Central memory CD8-positive, alpha-beta T cell (primary cell): ENCODE data around the gene ANKS6.

Experiments
- ATAC-seq: fragments of 150-1000 bp; cut with Tn5 transposase; replicated peaks from 2 replicates; pipeline ENCODE4 v1.10.0; 2022; ENCODE audit warnings: mild to moderate bottlenecking, moderate FRiP score, moderate number of reproducible peaks; ENCODE audit not compliant: poor library complexity, severe bottlenecking; ENCODE audit errors: extremely low read depth
- DNase-seq, 2 donors: peaks; one replicate each; pipeline ENCODE4 v3.0.0; 2021; ENCODE audit warnings: low spot score in 2 of 2
- H3K27ac Mint-ChIP-seq: one replicate; pipeline ENCODE4 v1.8.0; 2022; ENCODE audit warnings: low read depth, mild to moderate bottlenecking, moderate library complexity, mixed read lengths
- H3K27me3 Mint-ChIP-seq: one replicate; pipeline ENCODE4 v1.8.0; 2022; ENCODE audit warnings: mixed read lengths
- H3K36me3 Mint-ChIP-seq: one replicate; pipeline ENCODE4 v1.8.0; 2022; ENCODE audit warnings: mild to moderate bottlenecking, moderate library complexity, mixed read lengths; ENCODE audit not compliant: insufficient read depth
- H3K4me1 Mint-ChIP-seq: one replicate; pipeline ENCODE4 v1.8.0; 2022; ENCODE audit warnings: mixed read lengths
- H3K4me3 Mint-ChIP-seq: one replicate; pipeline ENCODE4 v1.8.0; 2022; ENCODE audit warnings: mild to moderate bottlenecking, moderate library complexity, mixed read lengths
- H3K9me3 Mint-ChIP-seq: one replicate; pipeline ENCODE4 v1.8.0; 2022; ENCODE audit warnings: mixed read lengths

The ANKS6 gene

DNA sequence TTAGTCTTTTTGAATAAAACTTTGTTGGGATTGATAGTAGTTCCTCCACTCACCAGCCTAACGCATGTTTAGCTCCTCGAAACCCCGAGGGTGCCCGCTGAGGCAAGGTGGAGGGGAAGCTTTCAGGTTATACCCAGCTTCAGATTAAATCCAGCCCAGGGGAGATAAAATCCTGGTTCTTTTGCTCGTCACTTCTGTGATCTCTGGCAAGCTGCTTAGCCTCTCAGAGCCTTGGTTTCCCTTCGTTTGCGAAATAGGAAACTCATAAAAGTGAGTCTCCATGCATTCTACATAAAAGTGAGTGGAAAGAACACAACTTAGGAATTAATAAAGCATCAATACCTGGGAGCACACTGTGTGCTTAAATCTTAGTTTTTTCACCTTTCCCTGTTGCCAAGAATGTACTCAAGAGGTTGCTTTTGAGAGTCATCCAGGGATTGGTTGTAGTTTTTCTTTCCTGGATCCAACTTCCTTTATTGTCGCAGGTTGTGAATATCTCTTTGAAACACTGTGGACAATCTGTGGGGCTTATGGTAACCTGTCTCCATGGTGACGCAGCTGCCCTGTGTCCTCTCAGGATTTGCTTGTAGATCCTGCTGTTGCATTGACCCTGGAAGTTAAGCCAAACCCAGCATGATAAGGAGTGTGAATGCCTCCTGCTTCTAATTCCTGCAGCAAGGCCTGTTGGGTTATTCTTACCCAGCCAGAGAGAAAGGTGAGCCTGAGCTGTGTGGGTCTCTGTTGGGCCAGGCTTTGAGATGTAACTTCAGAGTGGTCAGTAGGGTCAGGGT is 13.2 kb upstream of the ANKS6 start:
- Mint-ChIP-seq H3K4me3 (peak overlapping the region; percentile 86), H3K27me3 (peaks cover 7% of the 10 kb centered on the region), H3K9me3 (no peaks in the 10 kb centered on the region), H3K36me3 (peaks cover 5% of the 10 kb centered on the region), H3K4me1 (peaks cover 23% of the 10 kb centered on the region), H3K27ac (no peak overlapping the region)
- ATAC-seq (no peak), DNase-seq (no peak)

DNA sequence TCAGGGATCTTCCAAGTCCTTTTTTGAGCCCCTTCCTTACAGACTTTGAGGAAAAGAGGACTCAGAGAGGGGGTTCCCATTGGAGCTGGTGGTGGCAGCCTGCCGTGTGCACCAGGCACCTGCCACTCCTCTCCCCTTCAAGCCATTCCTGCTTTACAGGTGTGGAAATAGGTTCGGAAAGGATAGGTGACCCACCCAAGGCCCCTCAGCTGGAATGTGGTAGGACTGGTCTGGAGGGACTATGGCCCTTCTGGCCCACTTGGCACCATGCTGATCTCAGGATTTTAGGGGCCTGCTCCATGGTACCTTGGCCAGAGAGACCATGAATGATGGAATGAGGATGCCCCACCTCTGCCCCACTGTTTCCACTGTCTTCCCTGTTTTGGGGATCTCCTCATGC is 12.5 kb upstream of the ANKS6 start:
- DNase-seq = no peak
- Mint-ChIP-seq H3K9me3 (no peaks in the 10 kb centered on the region), H3K4me3 (peak overlapping the region; percentile 86), H3K27me3 (peaks cover 12% of the 10 kb centered on the region), H3K27ac (no peak overlapping the region), H3K36me3 (peaks cover 5% of the 10 kb centered on the region), H3K4me1 (peaks cover 23% of the 10 kb centered on the region)
- ATAC-seq = no peak

DNA sequence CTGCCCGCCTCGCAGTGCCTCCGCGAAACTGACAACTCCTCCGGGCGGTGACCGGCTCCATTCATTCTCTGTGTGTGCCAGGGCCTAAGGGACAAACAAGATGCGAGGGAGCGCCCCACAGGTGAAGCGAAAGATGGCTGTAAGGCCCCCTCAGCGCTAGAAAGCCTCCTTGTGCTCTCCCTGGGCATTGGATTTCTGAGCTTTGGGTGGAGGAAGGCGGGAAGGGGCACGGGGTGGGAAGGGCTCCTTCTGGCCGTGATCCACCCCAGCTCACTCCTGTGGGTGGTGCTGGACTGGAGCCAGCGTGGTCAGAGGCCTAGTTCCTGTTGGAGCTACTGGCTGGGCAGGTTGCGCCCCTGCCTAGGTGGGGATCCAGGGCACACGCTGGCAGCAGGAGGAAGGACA is 12.1 kb upstream of the ANKS6 start:
- Mint-ChIP-seq H3K27ac (no peak overlapping the region), H3K36me3 (peaks cover 5% of the 10 kb centered on the region), H3K9me3 (no peaks in the 10 kb centered on the region), H3K4me1 (peaks cover 23% of the 10 kb centered on the region), H3K4me3 (peak overlapping the region; percentile 86), H3K27me3 (peaks cover 16% of the 10 kb centered on the region)
- DNase-seq = no peak
- ATAC-seq = no peak

DNA sequence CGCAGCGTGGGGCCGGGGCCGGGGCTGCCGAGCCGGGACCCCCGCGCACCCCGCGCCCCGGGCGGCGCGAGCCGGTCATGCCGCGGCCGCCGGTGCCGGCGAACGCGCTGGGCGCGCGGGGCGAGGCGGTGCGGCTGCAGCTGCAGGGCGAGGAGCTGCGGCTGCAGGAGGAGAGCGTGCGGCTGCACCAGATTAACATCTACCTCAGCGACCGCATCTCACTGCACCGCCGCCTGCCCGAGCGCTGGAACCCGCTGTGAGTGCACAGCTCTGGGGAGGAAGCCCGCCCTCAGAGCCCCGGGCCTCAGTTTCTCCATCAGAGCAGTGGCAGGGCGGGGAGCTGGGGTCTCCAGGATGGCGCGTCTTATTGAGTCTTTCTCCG is 11.4 kb upstream of the ANKS6 start:
- no peak overlapping the region for H3K27ac Mint-ChIP-seq
- no peak for DNase-seq

DNA sequence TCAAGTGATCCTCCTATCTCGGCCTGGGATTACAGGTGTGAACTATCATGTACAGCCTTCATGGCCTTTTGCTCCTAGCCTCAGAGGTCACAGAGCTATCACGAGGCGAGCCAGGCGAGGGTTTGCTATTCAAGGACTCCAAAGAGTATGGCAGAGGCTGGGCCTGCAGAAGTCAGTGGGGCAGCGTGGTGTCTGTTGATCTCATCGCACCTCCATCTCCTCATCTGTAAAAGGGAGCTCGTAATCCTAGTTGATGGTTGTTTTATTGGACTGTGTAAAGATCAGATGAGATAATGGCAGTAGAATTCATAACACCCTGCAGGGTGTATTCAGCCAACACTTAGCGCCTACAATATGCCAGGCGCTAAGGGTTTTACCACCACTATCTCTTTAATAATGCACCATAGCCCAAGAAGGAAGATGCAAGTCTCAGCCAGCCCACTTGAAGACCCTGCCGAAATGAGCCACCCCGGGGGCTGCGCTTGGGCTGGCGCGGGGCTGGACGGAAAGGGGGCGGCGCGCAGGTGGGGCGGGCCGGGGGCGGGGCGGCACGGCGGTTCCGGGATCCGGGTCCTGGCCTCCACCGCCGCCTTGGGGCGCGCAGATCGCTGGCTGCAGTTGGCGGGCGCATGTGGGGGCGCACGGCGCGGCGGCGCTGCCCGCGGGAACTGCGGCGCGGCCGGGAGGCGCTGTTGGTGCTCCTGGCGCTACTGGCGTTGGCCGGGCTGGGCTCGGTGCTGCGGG is 10.9 kb upstream of the ANKS6 start, which contains the start of gene GALNT12:
GALNT12 (plus strand) TSS at position 601 of the 744 bp plus-strand sequence; CDS start at position 630, 29 bp downstream.
- ATAC-seq (peak; percentile 76), DNase-seq (peak in 1 of 2 donors; percentile 22)
- peak within 1 kb of the TSS; percentile 86 for H3K4me3 Mint-ChIP-seq
- peaks cover 28% of the 10 kb centered on the region for H3K27me3 Mint-ChIP-seq
- H3K4me1 Mint-ChIP-seq = peaks cover 23% of the 10 kb centered on the region
- no peaks in the 10 kb centered on the region for H3K9me3 Mint-ChIP-seq
- H3K27ac Mint-ChIP-seq = no peak within 1 kb of the TSS
- peaks cover 2% of the 10 kb centered on the region for H3K36me3 Mint-ChIP-seq

More for the DNA sequence above, 11.4 kb upstream of the ANKS6 start:
- peaks cover 22% of the 10 kb centered on the region for H3K27me3 Mint-ChIP-seq
- peaks cover 23% of the 10 kb centered on the region for H3K4me1 Mint-ChIP-seq
- H3K9me3 Mint-ChIP-seq = no peaks in the 10 kb centered on the region
- H3K36me3 Mint-ChIP-seq = peaks cover 2% of the 10 kb centered on the region
- peak overlapping the region; percentile 86 for H3K4me3 Mint-ChIP-seq
- peak; percentile 34 for ATAC-seq

DNA sequence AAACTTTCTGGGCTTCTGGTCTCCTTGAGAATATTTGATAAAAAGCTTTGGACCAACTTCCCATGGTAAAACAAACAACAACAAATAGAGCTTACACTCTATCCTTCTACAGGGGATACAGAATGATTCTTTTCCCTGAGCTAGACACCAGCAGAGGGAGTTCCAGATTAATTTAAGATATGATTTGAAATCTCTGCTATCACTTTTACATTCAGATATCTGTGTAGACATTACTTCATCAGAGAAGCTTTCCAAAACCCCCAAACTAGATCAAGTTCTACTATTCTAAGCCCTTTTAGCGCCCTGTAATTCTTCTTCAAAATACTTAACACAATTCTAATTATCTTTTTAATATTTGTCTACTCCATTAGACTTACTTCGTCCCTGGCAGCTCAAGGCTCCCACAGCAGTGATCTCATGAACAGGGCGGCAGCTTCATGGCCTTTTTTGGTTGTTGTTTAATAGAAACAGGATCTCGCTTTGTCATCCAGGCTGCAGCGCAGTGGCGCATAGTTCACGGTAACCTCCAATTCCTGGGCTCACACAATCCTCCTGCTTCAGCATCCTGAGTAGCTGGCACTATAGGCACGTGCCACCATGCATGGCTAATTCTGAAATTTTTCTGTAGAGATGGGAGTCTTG is 10.2 kb upstream of the ANKS6 start:
- Mint-ChIP-seq H3K27ac (no peak overlapping the region), H3K4me1 (peaks cover 23% of the 10 kb centered on the region), H3K27me3 (peaks cover 35% of the 10 kb centered on the region), H3K9me3 (no peaks in the 10 kb centered on the region), H3K4me3 (peak overlapping the region; percentile 86), H3K36me3 (peaks cover 2% of the 10 kb centered on the region)
- no peak for ATAC-seq
- DNase-seq = no peak

DNA sequence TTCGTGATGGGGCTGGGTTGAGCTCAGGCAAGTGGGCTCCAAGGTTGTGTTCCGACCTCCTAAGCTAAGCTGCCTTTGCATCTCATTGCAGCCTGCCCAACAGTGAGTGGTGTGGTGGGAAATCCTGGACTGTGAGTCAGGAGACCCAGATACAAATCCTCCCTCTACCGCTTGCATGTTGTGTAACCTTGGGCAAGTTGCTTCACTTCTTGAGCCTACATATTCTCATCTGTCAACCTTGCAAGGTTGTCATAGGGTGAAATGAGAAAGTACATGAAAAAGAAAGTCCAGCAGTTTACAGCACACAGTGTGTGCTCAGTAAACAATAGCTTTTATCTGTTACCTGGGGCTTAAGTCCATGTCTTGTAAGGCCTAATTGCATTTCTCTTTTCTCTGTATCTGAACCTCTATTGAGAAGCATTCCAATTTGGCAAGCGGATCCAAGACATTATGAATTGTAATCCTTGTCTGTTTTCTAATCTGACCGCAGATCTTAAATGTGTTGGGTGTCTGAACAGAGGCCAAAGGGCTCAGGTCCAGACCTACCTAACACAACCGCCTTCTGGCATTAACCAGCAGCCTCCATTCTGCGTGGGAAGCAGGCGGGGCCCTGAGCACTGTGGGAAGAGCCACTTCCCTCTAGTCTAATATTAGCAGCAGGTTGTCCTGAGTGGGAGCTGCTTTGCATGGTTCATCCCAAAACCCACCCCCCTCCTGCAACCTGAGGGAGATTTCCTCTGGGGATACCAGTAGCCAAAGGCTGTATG is 9.3 kb upstream of the ANKS6 start:
- ATAC-seq = no peak
- Mint-ChIP-seq H3K4me3 (no peak overlapping the region), H3K4me1 (peaks cover 23% of the 10 kb centered on the region), H3K9me3 (no peaks in the 10 kb centered on the region), H3K27me3 (peaks cover 36% of the 10 kb centered on the region), H3K36me3 (peaks cover 2% of the 10 kb centered on the region), H3K27ac (no peak overlapping the region)
- DNase-seq = no peak

DNA sequence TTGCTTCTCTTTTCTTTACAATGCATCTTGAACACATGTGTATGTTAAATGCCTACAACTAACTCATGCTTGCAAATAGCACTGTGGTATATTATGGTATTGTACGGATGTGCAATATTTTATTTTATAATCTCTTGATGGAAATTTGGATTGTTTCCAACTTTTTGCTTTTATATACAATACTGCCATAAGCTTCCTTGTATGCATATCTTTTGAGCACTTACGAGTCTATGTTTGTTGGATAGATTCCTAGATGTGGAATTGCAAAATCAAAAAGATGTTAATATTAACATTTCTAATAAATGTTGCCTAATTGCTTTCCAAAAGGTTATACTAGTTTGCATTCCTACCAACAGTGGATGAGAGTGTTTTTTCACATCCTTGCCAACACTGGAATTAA is 7.7 kb upstream of the ANKS6 start:
- H3K27me3 Mint-ChIP-seq = peaks cover 36% of the 10 kb centered on the region
- no peak for DNase-seq

DNA sequence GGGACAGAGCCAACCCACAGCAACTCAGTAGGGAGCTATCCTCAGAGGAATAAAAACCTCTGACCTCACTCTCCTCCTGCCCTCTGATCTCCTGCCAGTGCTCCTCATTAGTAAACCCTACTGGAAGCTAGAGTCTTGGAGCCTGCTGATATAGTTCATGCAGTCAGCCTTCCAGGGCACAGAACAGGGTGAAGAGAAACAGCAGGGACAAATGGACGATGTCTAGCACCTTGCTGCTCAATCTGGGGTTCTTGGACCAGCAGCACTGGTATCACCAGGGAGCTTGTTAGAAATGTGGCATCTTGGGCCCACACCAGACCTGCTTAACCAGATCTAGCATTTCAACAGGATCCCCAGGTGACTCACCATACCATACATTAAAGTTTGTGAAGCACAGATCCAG is 5.6 kb upstream of the ANKS6 start:
- no peak for ATAC-seq
- DNase-seq = no peak
- peaks cover 2% of the 10 kb centered on the region for H3K36me3 Mint-ChIP-seq
- H3K4me1 Mint-ChIP-seq = peaks cover 8% of the 10 kb centered on the region
- no peak overlapping the region for H3K27ac Mint-ChIP-seq
- H3K27me3 Mint-ChIP-seq = peaks cover 36% of the 10 kb centered on the region
- no peak overlapping the region for H3K4me3 Mint-ChIP-seq
- no peaks in the 10 kb centered on the region for H3K9me3 Mint-ChIP-seq

More for the DNA sequence above, 7.7 kb upstream of the ANKS6 start:
- peaks cover 2% of the 10 kb centered on the region for H3K36me3 Mint-ChIP-seq
- no peak overlapping the region for H3K27ac Mint-ChIP-seq
- no peak for ATAC-seq
- no peak overlapping the region for H3K4me3 Mint-ChIP-seq
- H3K9me3 Mint-ChIP-seq = no peaks in the 10 kb centered on the region
- H3K4me1 Mint-ChIP-seq = peaks cover 20% of the 10 kb centered on the region

DNA sequence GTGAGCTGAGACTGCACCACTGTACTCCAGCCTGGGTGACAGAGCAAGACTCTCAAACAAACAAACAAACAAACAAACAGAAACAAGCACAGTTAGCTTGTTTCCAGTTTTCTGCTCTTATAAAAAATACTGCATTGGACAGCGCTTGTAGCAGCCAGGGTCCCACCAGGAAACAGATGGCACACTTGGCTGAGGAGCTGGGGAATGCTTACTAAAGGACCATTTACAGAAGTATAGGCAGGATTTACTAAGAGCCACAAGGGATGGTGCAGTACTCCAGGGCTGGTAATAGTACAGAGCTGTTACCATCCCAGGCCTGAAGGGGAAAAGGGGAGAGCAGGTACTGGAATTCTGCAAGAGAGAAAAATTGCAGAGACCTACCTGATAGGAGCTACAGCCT is 5.2 kb upstream of the ANKS6 start:
- H3K4me3 Mint-ChIP-seq = no peak overlapping the region
- H3K9me3 Mint-ChIP-seq = no peaks in the 10 kb centered on the region
- DNase-seq (no peak), ATAC-seq (no peak)
- H3K36me3 Mint-ChIP-seq = peaks cover 6% of the 10 kb centered on the region
- H3K4me1 Mint-ChIP-seq = peaks cover 9% of the 10 kb centered on the region
- no peak overlapping the region for H3K27ac Mint-ChIP-seq
- peaks cover 36% of the 10 kb centered on the region for H3K27me3 Mint-ChIP-seq

DNA sequence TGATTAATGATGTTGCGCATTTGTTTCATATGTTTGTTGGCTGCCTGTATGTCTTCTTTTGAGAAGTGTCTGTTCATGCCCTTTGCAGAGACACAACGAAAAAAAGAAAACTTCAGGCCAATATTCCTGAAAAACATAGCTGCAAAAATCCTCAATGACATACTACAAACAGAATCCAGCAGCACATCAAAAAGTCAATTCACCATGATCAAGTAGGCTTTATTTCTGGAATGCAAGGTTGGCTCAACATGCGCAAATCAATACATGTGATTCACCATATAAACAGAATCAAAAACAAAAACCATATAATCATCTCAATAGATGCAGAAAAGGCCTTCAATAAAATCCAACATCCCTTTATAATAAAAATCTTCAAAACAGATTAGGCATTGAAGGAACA is 1.9 kb upstream of the ANKS6 start:
- H3K27ac Mint-ChIP-seq = no peak overlapping the region
- ATAC-seq (no peak), DNase-seq (no peak)
- H3K27me3 Mint-ChIP-seq = peaks cover 18% of the 10 kb centered on the region
- H3K36me3 Mint-ChIP-seq = peaks cover 6% of the 10 kb centered on the region
- peak overlapping the region; percentile 89 for H3K4me3 Mint-ChIP-seq
- no peaks in the 10 kb centered on the region for H3K9me3 Mint-ChIP-seq
- H3K4me1 Mint-ChIP-seq = peaks cover 24% of the 10 kb centered on the region

DNA sequence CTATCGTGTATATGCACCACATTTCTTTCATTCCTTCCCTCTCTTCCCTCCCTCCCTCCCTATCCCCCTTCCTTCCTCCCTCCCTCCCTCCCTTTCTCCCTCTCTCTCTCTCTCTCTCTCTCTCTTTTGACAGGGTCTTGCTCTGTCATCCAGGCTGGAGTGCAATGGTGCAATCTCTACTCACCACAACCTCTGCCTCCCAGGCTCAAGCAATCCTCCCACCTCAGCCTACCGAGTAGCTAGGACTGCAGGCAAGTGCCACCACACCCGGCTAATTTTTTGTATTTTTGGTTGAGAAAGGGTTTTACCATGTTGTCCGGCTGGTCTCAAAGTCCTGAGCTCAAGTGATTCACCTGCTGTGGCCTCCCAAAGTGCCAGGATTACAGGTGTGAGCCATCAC is 1.1 kb upstream of the ANKS6 start:
- H3K27me3 Mint-ChIP-seq = peaks cover 10% of the 10 kb centered on the region
- DNase-seq (no peak), ATAC-seq (no peak)
- no peaks in the 10 kb centered on the region for H3K9me3 Mint-ChIP-seq
- peak overlapping the region; percentile 86 for H3K27ac Mint-ChIP-seq
- peaks cover 24% of the 10 kb centered on the region for H3K4me1 Mint-ChIP-seq
- peaks cover 6% of the 10 kb centered on the region for H3K36me3 Mint-ChIP-seq
- peak overlapping the region; percentile 89 for H3K4me3 Mint-ChIP-seq
